CD4-positive, alpha-beta T cell treated with Interleukin-4 for 1 hour (primary cell): ENCODE results near the gene CCDC63.
"Not testable (repeated sequence)": the region's sequence is repeated elsewhere in the genome, so short reads cannot be mapped to it uniquely, and the experiment has no call there.

Experiments used
- DNase-seq, 2 donors: peaks; one replicate each; pipeline ENCODE4 v3.0.0-alpha.2; 2020 to 2022

CCDC63 gene

GRCh38 chr12:110923692-110924334, 77.0 kb downstream of the CCDC63 start:
- DNase-seq: no peak

DNA sequence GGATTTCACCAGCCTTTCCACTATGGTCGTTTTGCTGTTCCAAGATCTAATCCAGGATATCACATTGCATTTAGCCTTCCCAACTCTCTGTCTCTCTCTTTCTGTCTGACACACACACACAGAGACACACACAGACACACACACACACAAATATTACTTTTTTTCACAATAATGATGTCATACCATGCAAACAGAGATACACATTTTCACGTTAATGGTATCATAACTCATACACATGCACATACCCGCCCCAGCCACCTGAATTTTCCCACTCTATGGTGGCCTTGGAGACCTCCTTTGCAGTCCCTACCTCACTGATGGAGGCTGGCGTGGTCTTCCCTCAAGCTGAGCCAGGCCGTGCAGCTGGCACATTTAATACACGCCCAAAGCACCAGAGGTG, 80.8 kb downstream of the CCDC63 start:
- no peak for DNase-seq

- no peak for DNase-seq
Measured at GRCh38 chr12:110928700-110929099, 81.9 kb downstream of the CCDC63 start.

- no peak for DNase-seq
Measured at GRCh38 chr12:110929818-110930217, 83.0 kb downstream of the CCDC63 start.

- no peak for DNase-seq
Measured at GRCh38 chr12:110930348-110931314, 83.8 kb downstream of the CCDC63 start.

- no peak for DNase-seq
Measured at GRCh38 chr12:110931315-110931728, 84.5 kb downstream of the CCDC63 start.

GRCh38 chr12:110932046-110932445, 85.3 kb downstream of the CCDC63 start:
- DNase-seq: no peak

DNA sequence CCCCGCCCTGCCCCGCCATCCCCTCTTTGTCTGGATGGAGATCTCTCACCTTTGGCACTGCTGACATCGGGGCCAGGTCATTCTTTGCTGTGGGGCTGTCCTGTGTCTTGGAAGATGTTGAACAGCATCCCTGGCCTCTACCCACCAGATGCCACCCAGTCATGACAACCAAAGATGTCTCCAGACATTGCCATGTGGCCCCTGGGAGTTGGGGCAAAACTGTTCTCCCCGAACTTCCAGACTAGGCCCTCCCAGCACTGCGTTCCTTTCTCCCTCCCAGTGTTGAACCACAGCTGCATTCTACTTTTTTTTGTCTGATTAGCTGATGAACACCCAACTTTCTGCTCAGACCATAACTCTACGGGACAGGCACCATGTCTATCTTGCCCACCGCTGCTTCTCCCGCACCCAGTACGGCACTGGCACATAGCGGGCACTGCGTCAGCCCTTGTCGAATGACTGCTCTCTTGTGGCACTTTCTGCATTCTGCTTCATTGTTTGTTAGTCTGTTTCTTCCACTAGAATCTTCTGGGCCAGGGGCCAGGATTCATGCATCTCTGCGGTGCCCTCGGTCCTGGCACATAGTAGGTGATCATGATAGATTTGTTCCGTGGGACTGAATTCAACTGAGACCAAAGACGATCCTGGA, 86.7 kb downstream of the CCDC63 start:
- no peak for DNase-seq

DNA sequence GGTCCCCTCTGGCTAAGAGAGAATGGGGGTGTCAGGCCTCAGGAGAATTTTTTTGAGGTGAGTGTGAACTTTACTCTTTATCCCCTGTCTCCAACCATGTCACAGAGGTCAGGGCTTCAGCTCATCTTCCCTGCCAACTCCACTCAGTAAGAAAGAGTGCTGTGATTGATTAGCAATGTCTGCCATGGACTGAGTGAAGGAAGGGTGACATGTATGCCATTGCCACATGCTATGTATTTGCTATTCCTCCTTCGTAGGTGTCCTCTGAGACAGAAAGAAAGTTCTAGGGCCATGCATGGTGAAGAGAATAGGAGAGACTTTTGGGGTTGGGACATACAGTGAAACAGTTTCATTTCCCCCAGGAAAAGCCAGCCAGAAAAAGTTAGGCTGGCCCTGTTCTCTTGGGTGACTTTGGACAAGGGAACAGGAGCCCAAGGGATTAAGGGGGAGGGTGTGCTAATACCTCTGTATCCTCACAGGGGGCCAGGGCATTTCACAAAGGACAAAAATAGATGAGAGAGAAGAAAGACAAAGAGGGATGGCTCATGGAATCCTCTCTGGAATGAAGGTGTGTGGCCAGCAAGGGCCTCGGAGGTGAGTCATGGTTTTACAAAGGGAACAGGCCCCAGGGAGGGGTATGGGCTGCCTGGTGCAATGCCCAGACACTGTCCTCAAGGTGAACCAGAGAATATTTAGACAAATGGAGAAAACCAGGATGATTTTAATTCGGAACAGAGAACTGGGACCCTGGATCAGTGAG, 87.5 kb downstream of the CCDC63 start:
- no peak for DNase-seq

GRCh38 chr12:110935588-110935987, 88.8 kb downstream of the CCDC63 start:
- DNase-seq: no peak

- DNase-seq: no peak
Measured at GRCh38 chr12:110936367-110937103, 89.7 kb downstream of the CCDC63 start.

GRCh38 chr12:110937104-110937641, 90.4 kb downstream of the CCDC63 start:
- DNase-seq: peak; percentile 39 to 45

- DNase-seq: no peak
Measured at GRCh38 chr12:110940296-110940695, 93.5 kb downstream of the CCDC63 start.

DNA sequence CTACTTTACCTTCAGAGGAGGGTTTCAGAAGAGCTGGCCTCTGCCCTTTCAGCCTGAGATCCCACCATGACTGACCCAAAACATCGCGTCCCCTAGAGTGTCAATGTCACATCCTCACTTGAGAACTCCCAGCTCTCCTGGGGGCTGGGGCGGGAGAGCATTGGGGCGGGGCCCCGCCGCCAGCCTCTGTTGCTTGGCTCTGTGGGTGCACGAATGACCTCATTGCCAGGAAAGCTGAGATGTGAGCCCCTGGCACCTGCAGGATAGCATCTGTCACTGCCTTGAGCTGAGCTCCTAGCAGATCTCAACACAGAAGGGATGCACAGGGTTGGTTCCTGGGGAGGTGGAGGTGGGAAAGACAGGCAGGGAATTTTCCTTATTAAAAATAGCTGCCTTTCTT, 94.1 kb downstream of the CCDC63 start:
- DNase-seq: no peak

GRCh38 chr12:110941391-110941790, 94.6 kb downstream of the CCDC63 start:
- no peak for DNase-seq

DNA sequence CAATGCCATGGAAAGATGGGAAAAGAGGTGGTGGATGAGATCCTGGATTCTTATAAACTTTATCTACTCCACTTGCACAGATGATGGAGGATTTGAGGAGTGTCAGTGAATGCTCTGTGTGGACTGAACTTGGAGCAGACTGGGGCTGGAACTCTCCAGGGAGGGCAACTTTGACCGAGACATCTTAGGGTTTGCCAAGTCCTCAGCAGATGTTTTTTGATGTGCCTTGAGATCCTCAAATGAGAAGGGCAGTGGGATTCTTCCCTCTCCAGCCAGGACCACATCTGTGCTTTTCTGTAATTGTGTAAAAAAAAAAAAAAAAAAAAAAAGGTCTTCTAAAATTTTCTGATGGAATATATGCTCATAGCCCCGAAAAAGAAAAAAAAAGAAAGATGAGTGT, 96.6 kb downstream of the CCDC63 start:
- DNase-seq: no peak

GRCh38 chr12:110948041-110948440, 101.3 kb downstream of the CCDC63 start:
- DNase-seq: no peak

DNA sequence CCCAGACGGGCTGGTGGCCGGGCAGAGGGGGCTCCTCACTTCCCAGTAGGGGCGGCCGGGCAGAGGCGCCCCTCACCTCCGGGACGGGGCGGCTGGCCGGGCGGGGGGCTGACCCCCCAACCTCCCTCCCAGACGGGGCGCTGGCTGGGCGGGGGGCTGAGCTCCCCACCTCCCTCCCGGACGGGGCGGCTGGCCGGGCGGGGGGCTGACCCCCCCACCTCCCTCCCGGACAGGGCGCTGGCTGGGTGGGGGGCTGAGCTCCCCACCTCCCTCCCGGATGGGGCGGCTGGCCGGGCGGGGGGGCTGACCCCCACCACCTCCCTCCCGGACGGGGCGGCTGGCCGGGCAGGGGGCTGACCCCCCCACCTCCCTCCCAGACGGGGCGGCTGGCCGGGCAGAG, 103.7 kb downstream of the CCDC63 start:
- DNase-seq: not testable (repeated sequence)

GRCh38 chr12:110950867-110951266, 104.1 kb downstream of the CCDC63 start:
- not testable (repeated sequence) for DNase-seq
